HepG2 (cell line): ENCODE data around the gene MOK. TPM values are rescaled to one million over a fixed set of nuclear protein-coding genes. Genes with fewer than 3 reads are reported as not detected.

Source experiments
- GMEB1 ChIP-seq: sonication (generic); formaldehyde crosslinking; IDR thresholded peaks from 2 replicates; pipeline ENCODE4 v1.5.1; 2020; ENCODE audit warnings: missing genetic modification reagents, mild to moderate bottlenecking, borderline replicate concordance
- MBNL3 ChIP-seq: fragments of 250-450 bp; sonication (Bioruptor Pico); conservative IDR thresholded peaks from 2 replicates; pipeline ENCODE4 v1.8.0; 2022; ENCODE audit warnings: mild to moderate bottlenecking, inconsistent platforms
- TSC22D2 ChIP-seq: sonication (generic); formaldehyde crosslinking; IDR thresholded peaks from 2 replicates; pipeline ENCODE4 v1.5.1; 2020; ENCODE audit warnings: missing genetic modification reagents, mild to moderate bottlenecking, borderline replicate concordance
- ZNF574 ChIP-seq: sonication (generic); formaldehyde crosslinking; IDR thresholded peaks from 2 replicates; pipeline ENCODE4 v1.4.0; 2020; ENCODE audit warnings: missing genetic modification reagents
- polyA plus RNA-seq, 8 experiments: library from polyadenylated mRNA; depleted of rRNA in 3 of 8; stranded (reverse) in 7 of 8; unstranded in 1 of 8; fragments of >200 nt; fragmentation: Illumina TruSeq in 4 of 8; extraction: Trizol in 4 of 8; gene quantifications; 2 replicates each; pipeline versions ENCODE4 v1.2.1 to v1.2.3, GENCODE V29; 2011 to 2016; ENCODE audit warnings: low read depth in 4 of 8, missing spikeins in 1 of 8, mixed read lengths in 1 of 8; ENCODE audit not compliant: insufficient read depth in 1 of 8
- total RNA-seq, 5 experiments: library from RNA; depleted of rRNA; stranded (reverse); fragments of >200 nt; fragmentation: Illumina TruSeq; extraction: Trizol; gene quantifications; 2 replicates each; pipeline ENCODE4 v1.2.3, GENCODE V29; 2016; ENCODE audit warnings: low read depth in 1 of 5
- TF ChIP-seq, protein P1 (sequence below): sonication (generic); formaldehyde crosslinking; IDR thresholded peaks from one replicate; pipeline ENCODE4 v1.5.1; 2020; ENCODE audit warnings: mild to moderate bottlenecking, missing genetic modification reagents; ENCODE audit errors: not compliant biosample characterization
- TF ChIP-seq, protein P2 (sequence below), 2 experiments: fragments of 450-650 bp in 1 of 2; sonication (generic) in 1 of 2; formaldehyde crosslinking in 1 of 2; IDR thresholded peaks; 2 replicates each; pipeline versions ENCODE4 v1.6.1 to v1.8.0; 2016 to 2022; ENCODE audit warnings: antibody characterized with exemption in 1 of 2, mild to moderate bottlenecking in 1 of 2, missing genetic modification reagents in 1 of 2

The MOK gene
- total and polyA plus RNA-seq, 2 of the 13 experiments (the other 11 are each of a cell fraction or from before 2014, with no cell fraction given), result 15.3 to 16.9 TPM

- TF ChIP-seq, protein P1, sequence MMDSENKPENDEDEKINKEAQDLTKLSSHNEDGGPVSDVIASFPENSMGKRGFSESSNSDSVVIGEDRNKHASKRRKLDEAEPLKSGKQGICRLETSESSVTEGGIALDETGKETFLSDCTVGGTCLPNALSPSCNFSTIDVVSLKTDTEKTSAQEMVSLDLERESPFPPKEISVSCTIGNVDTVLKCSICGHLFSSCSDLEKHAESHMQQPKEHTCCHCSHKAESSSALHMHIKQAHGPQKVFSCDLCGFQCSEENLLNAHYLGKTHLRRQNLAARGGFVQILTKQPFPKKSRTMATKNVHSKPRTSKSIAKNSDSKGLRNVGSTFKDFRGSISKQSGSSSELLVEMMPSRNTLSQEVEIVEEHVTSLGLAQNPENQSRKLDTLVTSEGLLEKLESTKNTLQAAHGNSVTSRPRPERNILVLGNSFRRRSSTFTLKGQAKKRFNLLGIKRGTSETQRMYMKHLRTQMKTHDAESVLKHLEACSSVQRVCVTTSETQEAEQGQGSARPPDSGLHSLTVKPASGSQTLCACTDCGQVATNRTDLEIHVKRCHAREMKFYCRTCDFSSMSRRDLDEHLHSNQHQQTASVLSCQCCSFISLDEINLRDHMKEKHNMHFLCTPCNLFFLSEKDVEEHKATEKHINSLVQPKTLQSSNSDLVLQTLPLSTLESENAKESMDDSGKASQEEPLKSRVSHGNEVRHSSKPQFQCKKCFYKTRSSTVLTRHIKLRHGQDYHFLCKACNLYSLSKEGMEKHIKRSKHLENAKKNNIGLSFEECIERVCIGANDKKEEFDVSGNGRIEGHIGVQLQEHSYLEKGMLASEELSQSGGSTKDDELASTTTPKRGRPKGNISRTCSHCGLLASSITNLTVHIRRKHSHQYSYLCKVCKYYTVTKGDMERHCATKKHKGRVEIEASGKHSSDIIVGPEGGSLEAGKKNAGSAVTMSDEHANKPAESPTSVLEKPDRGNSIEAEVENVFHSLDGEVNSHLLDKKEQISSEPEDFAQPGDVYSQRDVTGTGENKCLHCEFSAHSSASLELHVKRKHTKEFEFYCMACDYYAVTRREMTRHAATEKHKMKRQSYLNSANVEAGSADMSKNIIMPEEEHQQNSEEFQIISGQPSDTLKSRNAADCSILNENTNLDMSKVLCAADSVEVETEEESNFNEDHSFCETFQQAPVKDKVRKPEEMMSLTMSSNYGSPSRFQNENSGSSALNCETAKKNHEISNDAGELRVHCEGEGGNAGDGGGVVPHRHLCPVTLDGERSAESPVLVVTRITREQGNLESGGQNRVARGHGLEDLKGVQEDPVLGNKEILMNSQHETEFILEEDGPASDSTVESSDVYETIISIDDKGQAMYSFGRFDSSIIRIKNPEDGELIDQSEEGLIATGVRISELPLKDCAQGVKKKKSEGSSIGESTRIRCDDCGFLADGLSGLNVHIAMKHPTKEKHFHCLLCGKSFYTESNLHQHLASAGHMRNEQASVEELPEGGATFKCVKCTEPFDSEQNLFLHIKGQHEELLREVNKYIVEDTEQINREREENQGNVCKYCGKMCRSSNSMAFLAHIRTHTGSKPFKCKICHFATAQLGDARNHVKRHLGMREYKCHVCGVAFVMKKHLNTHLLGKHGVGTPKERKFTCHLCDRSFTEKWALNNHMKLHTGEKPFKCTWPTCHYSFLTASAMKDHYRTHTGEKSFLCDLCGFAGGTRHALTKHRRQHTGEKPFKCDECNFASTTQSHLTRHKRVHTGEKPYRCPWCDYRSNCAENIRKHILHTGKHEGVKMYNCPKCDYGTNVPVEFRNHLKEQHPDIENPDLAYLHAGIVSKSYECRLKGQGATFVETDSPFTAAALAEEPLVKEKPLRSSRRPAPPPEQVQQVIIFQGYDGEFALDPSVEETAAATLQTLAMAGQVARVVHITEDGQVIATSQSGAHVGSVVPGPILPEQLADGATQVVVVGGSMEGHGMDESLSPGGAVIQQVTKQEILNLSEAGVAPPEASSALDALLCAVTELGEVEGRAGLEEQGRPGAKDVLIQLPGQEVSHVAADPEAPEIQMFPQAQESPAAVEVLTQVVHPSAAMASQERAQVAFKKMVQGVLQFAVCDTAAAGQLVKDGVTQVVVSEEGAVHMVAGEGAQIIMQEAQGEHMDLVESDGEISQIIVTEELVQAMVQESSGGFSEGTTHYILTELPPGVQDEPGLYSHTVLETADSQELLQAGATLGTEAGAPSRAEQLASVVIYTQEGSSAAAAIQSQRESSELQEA (CRISPR knock-in tag), result no peak
- no peak for TF ChIP-seq TSC22D2 (CRISPR knock-in tag)
- TF ChIP-seq ZNF574 (CRISPR knock-in tag), result no peak
- TF ChIP-seq, protein P2, sequence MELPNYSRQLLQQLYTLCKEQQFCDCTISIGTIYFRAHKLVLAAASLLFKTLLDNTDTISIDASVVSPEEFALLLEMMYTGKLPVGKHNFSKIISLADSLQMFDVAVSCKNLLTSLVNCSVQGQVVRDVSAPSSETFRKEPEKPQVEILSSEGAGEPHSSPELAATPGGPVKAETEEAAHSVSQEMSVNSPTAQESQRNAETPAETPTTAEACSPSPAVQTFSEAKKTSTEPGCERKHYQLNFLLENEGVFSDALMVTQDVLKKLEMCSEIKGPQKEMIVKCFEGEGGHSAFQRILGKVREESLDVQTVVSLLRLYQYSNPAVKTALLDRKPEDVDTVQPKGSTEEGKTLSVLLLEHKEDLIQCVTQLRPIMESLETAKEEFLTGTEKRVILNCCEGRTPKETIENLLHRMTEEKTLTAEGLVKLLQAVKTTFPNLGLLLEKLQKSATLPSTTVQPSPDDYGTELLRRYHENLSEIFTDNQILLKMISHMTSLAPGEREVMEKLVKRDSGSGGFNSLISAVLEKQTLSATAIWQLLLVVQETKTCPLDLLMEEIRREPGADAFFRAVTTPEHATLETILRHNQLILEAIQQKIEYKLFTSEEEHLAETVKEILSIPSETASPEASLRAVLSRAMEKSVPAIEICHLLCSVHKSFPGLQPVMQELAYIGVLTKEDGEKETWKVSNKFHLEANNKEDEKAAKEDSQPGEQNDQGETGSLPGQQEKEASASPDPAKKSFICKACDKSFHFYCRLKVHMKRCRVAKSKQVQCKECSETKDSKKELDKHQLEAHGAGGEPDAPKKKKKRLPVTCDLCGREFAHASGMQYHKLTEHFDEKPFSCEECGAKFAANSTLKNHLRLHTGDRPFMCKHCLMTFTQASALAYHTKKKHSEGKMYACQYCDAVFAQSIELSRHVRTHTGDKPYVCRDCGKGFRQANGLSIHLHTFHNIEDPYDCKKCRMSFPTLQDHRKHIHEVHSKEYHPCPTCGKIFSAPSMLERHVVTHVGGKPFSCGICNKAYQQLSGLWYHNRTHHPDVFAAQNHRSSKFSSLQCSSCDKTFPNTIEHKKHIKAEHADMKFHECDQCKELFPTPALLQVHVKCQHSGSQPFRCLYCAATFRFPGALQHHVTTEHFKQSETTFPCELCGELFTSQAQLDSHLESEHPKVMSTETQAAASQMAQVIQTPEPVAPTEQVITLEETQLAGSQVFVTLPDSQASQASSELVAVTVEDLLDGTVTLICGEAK (IDR thresholded peaks at IDR 0.05), result no peak
- TF ChIP-seq, protein P2 (CRISPR knock-in tag; IDR thresholded peaks at IDR 0.05), result no peak
- TF ChIP-seq MBNL3 (CRISPR knock-in tag), result no peak
- TF ChIP-seq GMEB1, result no peak
These were observed 39.5 kb upstream of the MOK start (continued) for GRCh38 chr14:102344485-102344884.
